Mesenchymal stem cell (in vitro differentiated cells and primary cell): Measurements from ENCODE around the gene ARHGAP19.
A peak's percentile ranks its signal among the peaks of the same experiment; 100 is the strongest.

Experiments used
- DNase-seq: peaks from one replicate; pipeline ENCODE4 v3.0.0-alpha.2; 2013
- H2AFZ ChIP-seq: one replicate; pipeline ENCODE4 v1.6.1; 2013; ENCODE audit warnings: low read depth, mild to moderate bottlenecking, control low read depth, inconsistent platforms, low read length, moderate library complexity
- H2AK5ac ChIP-seq: 2 replicates; pipeline ENCODE4 v1.6.1; 2013; ENCODE audit warnings: low read length, moderate library complexity, mild to moderate bottlenecking, inconsistent platforms; ENCODE audit not compliant: severe bottlenecking
- H2BK120ac ChIP-seq: one replicate; pipeline ENCODE4 v1.6.1; 2013; ENCODE audit warnings: low read depth, mild to moderate bottlenecking, inconsistent platforms, low read length, moderate library complexity
- H2BK12ac ChIP-seq, 2 experiments: one replicate each; pipeline ENCODE4 v1.6.1; 2013; ENCODE audit warnings: inconsistent platforms in 2 of 2, low read length in 2 of 2, mild to moderate bottlenecking in 2 of 2, moderate library complexity in 2 of 2, control low read depth in 1 of 2
- H2BK15ac ChIP-seq: one replicate; pipeline ENCODE4 v1.6.1; 2013; ENCODE audit warnings: mild to moderate bottlenecking, low read depth, inconsistent platforms; ENCODE audit not compliant: poor library complexity, severe bottlenecking
- H2BK5ac ChIP-seq: 2 replicates; pipeline ENCODE4 v1.6.1; 2013; ENCODE audit warnings: low read depth, mild to moderate bottlenecking, low read length, control low read depth, inconsistent platforms; ENCODE audit not compliant: poor library complexity, severe bottlenecking
- H3K14ac ChIP-seq, 2 experiments: one replicate each; pipeline ENCODE4 v1.6.1; 2013; ENCODE audit warnings: inconsistent platforms in 2 of 2, low read length in 2 of 2, control low read depth in 1 of 2, mild to moderate bottlenecking in 1 of 2, moderate library complexity in 1 of 2
- H3K18ac ChIP-seq, 2 experiments: one replicate each; pipeline ENCODE4 v1.6.1; 2013; ENCODE audit warnings: inconsistent platforms in 2 of 2, low read length in 2 of 2, control low read depth in 1 of 2, low read depth in 1 of 2, mild to moderate bottlenecking in 1 of 2
- H3K23ac ChIP-seq, 2 experiments: one replicate each; pipeline ENCODE4 v1.6.1; 2013; ENCODE audit warnings: inconsistent platforms in 2 of 2, low read length in 2 of 2, mild to moderate bottlenecking in 2 of 2, moderate library complexity in 2 of 2, control low read depth in 1 of 2
- H3K27ac ChIP-seq: 2 replicates; pipeline ENCODE4 v1.5.1; 2013; ENCODE audit warnings: mild to moderate bottlenecking, moderate library complexity, low read length, control low read depth, inconsistent platforms; ENCODE audit not compliant: poor library complexity, severe bottlenecking
- H3K27me3 ChIP-seq, 2 experiments: 2 replicates each; pipeline versions ENCODE4 v1.6.1 to v1.7.0; 2013; ENCODE audit warnings: low read length in 2 of 2, mild to moderate bottlenecking in 2 of 2, moderate library complexity in 2 of 2, control low read depth in 1 of 2, inconsistent platforms in 1 of 2; ENCODE audit not compliant: control insufficient read depth in 1 of 2, insufficient read depth in 1 of 2
- H3K36me3 ChIP-seq, 2 experiments: 2 replicates each; pipeline versions ENCODE4 v1.6.1 to v1.7.0; 2013; ENCODE audit warnings: low read length in 2 of 2, control low read depth in 1 of 2, inconsistent platforms in 1 of 2, low read depth in 1 of 2, mild to moderate bottlenecking in 1 of 2; ENCODE audit not compliant: insufficient read depth in 2 of 2, control insufficient read depth in 1 of 2
- H3K4ac ChIP-seq, 2 experiments: one replicate each; pipeline ENCODE4 v1.6.1; 2013; ENCODE audit warnings: inconsistent platforms in 2 of 2, low read length in 2 of 2, mild to moderate bottlenecking in 2 of 2, moderate library complexity in 2 of 2, control low read depth in 1 of 2, low read depth in 1 of 2
- H3K4me1 ChIP-seq: 2 replicates; pipeline ENCODE4 v1.6.1; 2013; ENCODE audit warnings: low read depth, low read length, control low read depth; ENCODE audit not compliant: control insufficient read depth, insufficient read depth
- H3K4me2 ChIP-seq: 2 replicates; pipeline ENCODE4 v1.6.1; 2013; ENCODE audit warnings: low read length, mild to moderate bottlenecking, inconsistent platforms; ENCODE audit not compliant: poor library complexity, severe bottlenecking
- H3K4me3 ChIP-seq, 2 experiments: 2 replicates each; pipeline versions ENCODE4 v1.5.1 to v1.7.0; 2013; ENCODE audit warnings: low read length in 2 of 2, mild to moderate bottlenecking in 2 of 2, control low read depth in 1 of 2, low read depth in 1 of 2; ENCODE audit not compliant: insufficient read depth in 1 of 2
- H3K79me1 ChIP-seq: replicated peaks from 2 replicates; pipeline ENCODE4 v1.6.1; 2013; ENCODE audit warnings: mild to moderate bottlenecking, control low read depth, low read length, inconsistent platforms; ENCODE audit not compliant: poor library complexity, severe bottlenecking
- H3K9ac ChIP-seq: 2 replicates; pipeline ENCODE4 v1.7.0; 2013; ENCODE audit warnings: mild to moderate bottlenecking, low read length, moderate library complexity
- H3K9me3 ChIP-seq: 2 replicates; pipeline ENCODE4 v1.7.0; 2013; ENCODE audit warnings: mild to moderate bottlenecking, low read length; ENCODE audit not compliant: control insufficient read depth
- H4K8ac ChIP-seq: one replicate; pipeline ENCODE4 v1.6.1; 2013; ENCODE audit warnings: inconsistent platforms, mild to moderate bottlenecking, low read length, moderate library complexity
- H4K91ac ChIP-seq: one replicate; pipeline ENCODE4 v1.6.1; 2013; ENCODE audit warnings: mild to moderate bottlenecking, low read length, inconsistent platforms
- WGBS: methylation state at CpG from one replicate; pipeline ENCODE4 v1.1.7; 2013; ENCODE audit warnings: mixed read lengths; 5-methylcytosine and 5-hydroxymethylcytosine counted together

ARHGAP19 gene

DNA sequence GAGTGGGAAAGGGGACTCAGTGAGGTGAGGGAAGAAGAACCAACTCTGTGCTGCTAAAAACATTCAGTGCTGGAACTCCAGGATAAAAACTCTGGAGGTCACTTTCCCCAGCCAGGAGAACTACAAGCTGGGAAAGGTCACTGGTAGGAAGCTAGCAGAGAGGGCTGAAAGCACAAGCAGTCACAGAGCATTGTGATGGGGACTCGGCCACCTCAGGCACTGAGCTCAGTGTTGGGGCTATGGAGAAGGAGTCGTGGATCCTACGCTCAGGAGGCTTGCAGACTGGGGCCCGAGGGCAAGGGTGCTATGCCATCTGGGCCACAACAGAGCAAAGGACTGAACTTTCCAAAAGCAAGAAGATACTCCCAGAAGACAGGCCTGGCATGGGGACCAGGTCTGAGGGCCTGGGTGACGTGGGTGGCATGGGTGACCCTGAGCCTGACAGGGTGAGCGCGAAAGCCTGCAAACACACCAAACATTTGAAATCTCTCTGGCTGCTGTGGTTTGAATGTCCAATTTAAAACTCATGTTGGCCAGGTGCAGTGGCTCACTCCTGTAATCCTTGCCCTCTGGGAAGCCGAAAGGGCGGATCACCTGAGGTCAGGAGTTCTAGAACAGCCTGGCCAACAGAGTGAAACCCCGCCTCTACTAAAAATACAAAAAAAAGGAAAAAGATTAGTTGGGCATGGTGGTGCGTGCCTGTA is 9.8 kb upstream of the ARHGAP19 start:
- DNase-seq, result no peak
- no peaks in the 10 kb centered on the region for H3K9me3 ChIP-seq
- H3K79me1 ChIP-seq, result no peaks in the 10 kb centered on the region
- H3K14ac ChIP-seq, result no peak overlapping the region
- H4K8ac ChIP-seq, result no peak overlapping the region
- H2AFZ ChIP-seq, result no peak overlapping the region
- H3K4me3 ChIP-seq, result no peak overlapping the region
- no peaks in the 10 kb centered on the region for H3K36me3 ChIP-seq
- no peak overlapping the region for H2BK15ac ChIP-seq
- H3K4me1 ChIP-seq, result no peaks in the 10 kb centered on the region
- no peak overlapping the region for H3K27ac ChIP-seq
- H2BK120ac ChIP-seq, result no peak overlapping the region
- no peak overlapping the region for H3K18ac ChIP-seq
- WGBS, result 89% methylated on average over 10 of the region's 11 CpGs
- H3K9ac ChIP-seq, result no peak overlapping the region
- H2AK5ac ChIP-seq, result no peak overlapping the region
- H3K4me2 ChIP-seq, result no peak overlapping the region
- H3K4ac ChIP-seq, result no peak overlapping the region
- no peak overlapping the region for H2BK12ac ChIP-seq
- H4K91ac ChIP-seq, result no peak overlapping the region
- no peak overlapping the region for H3K23ac ChIP-seq
- peaks cover 0 to 4% of the 10 kb centered on the region in 2 experiments for H3K27me3 ChIP-seq
- no peak overlapping the region for H2BK5ac ChIP-seq

GRCh38 chr10:97300980-97301379 is 8.5 kb upstream of the ARHGAP19 start:
- DNase-seq, result no peak

GRCh38 chr10:97298223-97298571 is 5.8 kb upstream of the ARHGAP19 start:
- Histone ChIP-seq H4K8ac (peak overlapping the region; percentile 28), H2BK5ac (no peak overlapping the region), H3K27ac (no peak overlapping the region), H2BK120ac (no peak overlapping the region), H3K9me3 (no peaks in the 10 kb centered on the region), H3K27me3 (peaks cover 0 to 4% of the 10 kb centered on the region in 2 experiments), H3K23ac (no peak overlapping the region), H3K4me3 (no peak overlapping the region), H2BK15ac (no peak overlapping the region), H4K91ac (no peak overlapping the region), H3K9ac (no peak overlapping the region), H3K79me1 (no peaks in the 10 kb centered on the region), H3K4me2 (no peak overlapping the region), H2AFZ (no peak overlapping the region), H3K18ac (peak overlapping the region in 1 of 2 experiments; percentile 18), H3K4me1 (no peaks in the 10 kb centered on the region), H2AK5ac (no peak overlapping the region), H3K4ac (no peak overlapping the region), H3K36me3 (no peaks in the 10 kb centered on the region), H3K14ac (no peak overlapping the region), H2BK12ac (peak overlapping the region in 1 of 2 experiments; percentile 54)
- WGBS, result 60% methylated on average over 1 of the region's 3 CpGs
- DNase-seq, result no peak

More at GRCh38 chr10:97300980-97301379, 8.5 kb upstream of the ARHGAP19 start:
- no peak overlapping the region for H3K18ac ChIP-seq
- H2BK12ac ChIP-seq, result no peak overlapping the region
- 94% methylated on average over 1 of the region's 3 CpGs for WGBS
- no peak overlapping the region for H3K4me2 ChIP-seq
- no peak overlapping the region for H2BK5ac ChIP-seq
- no peak overlapping the region for H3K14ac ChIP-seq
- H4K8ac ChIP-seq, result peak overlapping the region; percentile 0
- H3K27me3 ChIP-seq, result peaks cover 0 to 4% of the 10 kb centered on the region in 2 experiments
- no peak overlapping the region for H4K91ac ChIP-seq
- H2BK15ac ChIP-seq, result no peak overlapping the region
- H3K4ac ChIP-seq, result no peak overlapping the region
- no peak overlapping the region for H3K27ac ChIP-seq
- no peak overlapping the region for H3K9ac ChIP-seq
- H2AFZ ChIP-seq, result no peak overlapping the region
- no peak overlapping the region for H3K4me3 ChIP-seq
- H3K23ac ChIP-seq, result no peak overlapping the region
- no peaks in the 10 kb centered on the region for H3K4me1 ChIP-seq
- H3K9me3 ChIP-seq, result no peaks in the 10 kb centered on the region
- no peaks in the 10 kb centered on the region for H3K36me3 ChIP-seq
- H3K79me1 ChIP-seq, result no peaks in the 10 kb centered on the region
- no peak overlapping the region for H2BK120ac ChIP-seq
- H2AK5ac ChIP-seq, result no peak overlapping the region

- Histone ChIP-seq H2AFZ (no peak overlapping the region), H3K4ac (no peak overlapping the region), H3K27ac (no peak overlapping the region), H2BK120ac (no peak overlapping the region), H3K23ac (no peak overlapping the region), H2BK5ac (no peak overlapping the region), H3K79me1 (no peaks in the 10 kb centered on the region), H3K4me1 (no peaks in the 10 kb centered on the region), H3K14ac (no peak overlapping the region), H3K4me2 (no peak overlapping the region), H2BK12ac (no peak overlapping the region), H3K9ac (no peak overlapping the region), H4K91ac (no peak overlapping the region), H2BK15ac (no peak overlapping the region), H2AK5ac (no peak overlapping the region), H3K27me3 (peaks cover 0 to 4% of the 10 kb centered on the region in 2 experiments), H3K36me3 (no peaks in the 10 kb centered on the region), H3K4me3 (no peak overlapping the region), H3K18ac (no peak overlapping the region), H4K8ac (no peak overlapping the region), H3K9me3 (no peaks in the 10 kb centered on the region)
- 89% methylated on average over 8 of the region's 8 CpGs for WGBS
- peak; percentile 34 for DNase-seq
Measured at GRCh38 chr10:97297556-97298222, 5.3 kb upstream of the ARHGAP19 start.
